Adrenal gland (tissue), 12 donors: ENCODE measurements around the gene CEP128. TPM values are rescaled to one million over a fixed set of nuclear protein-coding genes. Genes with fewer than 3 reads are reported as not detected.

Source experiments
- DNase-seq, 7 donors: peaks; one replicate each; pipeline ENCODE4 v3.0.0-alpha.2; 2019 to 2020
- H3K27ac ChIP-seq, 5 donors: fragments of 200-600 bp; sonication (generic) in 4 of 5; 1 replicate in 3 of 5; 2 replicates in 2 of 5; pipeline versions ENCODE4 v1.5.1 to v1.8.0; 2016 to 2020; ENCODE audit warnings: mild to moderate bottlenecking in 1 of 5
- H3K27me3 ChIP-seq: fragments of 200-600 bp; 2 replicates; pipeline ENCODE4 v1.8.0; 2021
- H3K36me3 ChIP-seq, 2 donors: fragments of 200-600 bp; replicated peaks in 1 of 2; 1 replicate in 1 of 2; 2 replicates in 1 of 2; pipeline versions ENCODE4 v1.5.1 to v1.8.0; 2018 to 2022
- H3K4me1 ChIP-seq, 2 donors: fragments of 200-600 bp; replicated peaks in 1 of 2; 1 replicate in 1 of 2; 2 replicates in 1 of 2; pipeline versions ENCODE4 v1.5.1 to v1.8.0; 2018 to 2021
- H3K4me3 ChIP-seq, 4 donors: fragments of 200-600 bp; sonication (generic) in 3 of 4; one replicate each; pipeline ENCODE4 v1.5.1; 2016 to 2018
- H3K9me3 ChIP-seq, 3 donors: fragments of 200-600 bp; sonication (generic) in 1 of 3; replicated peaks in 1 of 3; 1 replicate in 2 of 3; 2 replicates in 1 of 3; pipeline versions ENCODE4 v1.5.1 to v1.8.0; 2016 to 2021
- POLR2A ChIP-seq, 2 donors: fragments of 450-650 bp; IDR thresholded peaks; one replicate each; pipeline ENCODE4 v1.6.1; 2017; ENCODE audit warnings: antibody characterized with exemption in 2 of 2, mild to moderate bottlenecking in 2 of 2, moderate library complexity in 1 of 2
- WGBS, 4 donors: extraction: QIAGEN DNeasy Blood & Tissue Kit in 2 of 4; methylation state at CpG; one replicate each; pipeline versions ENCODE4 v1.1.5 to v1.1.7; 2013 to 2017; 5-methylcytosine and 5-hydroxymethylcytosine counted together
- intact Hi-C, 2 donors: fragments of 100-400 bp; cut with DNase I; formaldehyde crosslinking; loops; one replicate each; pipeline versions ENCODE4 v1.14.1 to v1.15.0; 2022 to 2023
- polyA plus RNA-seq, 3 donors: library from polyadenylated mRNA; stranded (reverse); fragments of 200-250 nt in 2 of 3; fragments of 350-450 nt in 1 of 3; fragmentation: Illumina TruSeq in 1 of 3; extraction: RNeasy Lipid Tissue Mini Kit (QIAGEN cat#74804) in 1 of 3; gene quantifications; one replicate each; pipeline ENCODE4 v1.2.3, GENCODE V29; 2013 to 2014
- total RNA-seq, 9 donors: library from RNA; depleted of rRNA in 4 of 9; stranded (reverse); fragments of >200 nt in 4 of 9; fragments of 120-200 nt in 1 of 9; fragmentation: NEBNext Ultra II Directional in 1 of 9; extraction: Animal tissue kit (Norgen Biotek cat#: 25700) in 1 of 9; gene quantifications; one replicate each; pipeline versions ENCODE4 v1.1.0 to v1.2.4, GENCODE V29; 2013 to 2023
- TF ChIP-seq, protein P1 (sequence below), 6 experiments: fragments of 450-650 bp in 4 of 6; fragments of 200-600 bp in 2 of 6; sonication (generic) in 1 of 6; IDR thresholded peaks; 1 replicate in 5 of 6; 2 replicates in 1 of 6; pipeline versions ENCODE4 v1.5.1 to v1.8.0; 2016 to 2021; ENCODE audit warnings: antibody characterized with exemption in 6 of 6, mild to moderate bottlenecking in 2 of 6, moderate library complexity in 1 of 6
- donor health status: healthy with polysubstance abuse.
- donor health status: Bipolar disorder and iron deficiency.
- donor health status: DM: yes; HTN: yes; CAD: no.
- donor health status: DM: no; HTN: no; CAD: no.
- donor health status: DM: no; HTN: no; CAD: no.
- donor health status: DM: yes; HTN: yes; CAD: no.

Gene CEP128
- total and polyA plus RNA-seq, 12 donors: 1.1 to 5.2 (median 3.1) TPM

DNA sequence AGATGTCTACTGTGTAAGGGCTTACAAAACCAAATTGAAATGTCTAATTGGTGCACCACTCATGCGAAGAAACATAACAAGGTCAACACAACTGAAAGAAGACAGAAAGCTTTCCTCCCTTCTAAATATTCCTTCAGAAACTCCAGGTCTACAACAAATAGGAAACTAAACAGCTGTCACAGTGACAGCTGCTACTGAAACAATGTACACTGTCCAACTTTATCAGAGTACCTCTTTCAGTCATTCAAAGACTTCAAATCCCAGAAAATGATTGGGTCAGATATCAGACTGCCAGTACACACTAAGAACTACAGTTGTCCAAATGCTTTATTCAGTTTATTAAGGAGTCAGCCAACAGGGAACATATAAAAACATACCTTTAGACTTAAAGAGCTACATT, 35.2 kb downstream of the CEP128 start:
- 0 to 58% (median 18%) methylated on average over 1 of the region's 1 CpG for WGBS, 4 donors
- DNase-seq: no peak
- H3K27ac ChIP-seq: no peak overlapping the region
- no peaks in the 10 kb centered on the region for H3K4me1 ChIP-seq
- H3K36me3 ChIP-seq: no peaks in the 10 kb centered on the region
- H3K27me3 ChIP-seq: no peaks in the 10 kb centered on the region
- TF ChIP-seq, protein P1, sequence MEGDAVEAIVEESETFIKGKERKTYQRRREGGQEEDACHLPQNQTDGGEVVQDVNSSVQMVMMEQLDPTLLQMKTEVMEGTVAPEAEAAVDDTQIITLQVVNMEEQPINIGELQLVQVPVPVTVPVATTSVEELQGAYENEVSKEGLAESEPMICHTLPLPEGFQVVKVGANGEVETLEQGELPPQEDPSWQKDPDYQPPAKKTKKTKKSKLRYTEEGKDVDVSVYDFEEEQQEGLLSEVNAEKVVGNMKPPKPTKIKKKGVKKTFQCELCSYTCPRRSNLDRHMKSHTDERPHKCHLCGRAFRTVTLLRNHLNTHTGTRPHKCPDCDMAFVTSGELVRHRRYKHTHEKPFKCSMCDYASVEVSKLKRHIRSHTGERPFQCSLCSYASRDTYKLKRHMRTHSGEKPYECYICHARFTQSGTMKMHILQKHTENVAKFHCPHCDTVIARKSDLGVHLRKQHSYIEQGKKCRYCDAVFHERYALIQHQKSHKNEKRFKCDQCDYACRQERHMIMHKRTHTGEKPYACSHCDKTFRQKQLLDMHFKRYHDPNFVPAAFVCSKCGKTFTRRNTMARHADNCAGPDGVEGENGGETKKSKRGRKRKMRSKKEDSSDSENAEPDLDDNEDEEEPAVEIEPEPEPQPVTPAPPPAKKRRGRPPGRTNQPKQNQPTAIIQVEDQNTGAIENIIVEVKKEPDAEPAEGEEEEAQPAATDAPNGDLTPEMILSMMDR (IDR thresholded peaks at IDR 0.05): no peak
- no peak for TF ChIP-seq POLR2A (IDR thresholded peaks at IDR 0.05)
- no peak overlapping the region for H3K4me3 ChIP-seq
- intact Hi-C loops: no loop called here
- peaks cover 0 to 6% (median 0%) of the 10 kb centered on the region in 3 donors for H3K9me3 ChIP-seq

DNA sequence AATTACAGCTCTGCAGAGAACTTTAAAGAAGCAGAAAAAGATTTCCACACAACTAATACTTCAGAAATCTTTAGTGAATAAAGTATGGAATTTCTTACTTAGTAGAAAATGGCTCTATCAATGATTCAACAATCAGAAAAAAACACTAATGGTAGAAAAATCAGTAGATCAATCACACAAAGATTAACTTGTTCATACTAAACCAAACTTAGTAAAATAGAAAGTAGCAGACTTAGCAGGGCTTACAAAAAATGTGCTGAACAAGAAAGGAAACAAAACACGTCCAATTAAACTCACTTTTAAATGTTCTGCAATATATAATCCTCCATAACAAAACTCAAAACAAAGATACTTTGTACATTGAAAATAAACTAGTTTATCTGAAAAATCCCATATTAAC, 38.9 kb downstream of the CEP128 start:
- 81 to 87% (median 87%) methylated on average over 1 of the region's 1 CpG for whole genome bisulfite sequencing, 4 donors
- Histone ChIP-seq H3K9me3 (peaks cover 0 to 6% (median 0%) of the 10 kb centered on the region in 3 donors), H3K36me3 (no peaks in the 10 kb centered on the region), H3K4me3 (no peak overlapping the region), H3K4me1 (no peaks in the 10 kb centered on the region), H3K27me3 (no peaks in the 10 kb centered on the region), H3K27ac (no peak overlapping the region)
- TF ChIP-seq POLR2A (IDR thresholded peaks at IDR 0.05): no peak
- DNase-seq: no peak
- intact Hi-C loops: no loop called here

DNA sequence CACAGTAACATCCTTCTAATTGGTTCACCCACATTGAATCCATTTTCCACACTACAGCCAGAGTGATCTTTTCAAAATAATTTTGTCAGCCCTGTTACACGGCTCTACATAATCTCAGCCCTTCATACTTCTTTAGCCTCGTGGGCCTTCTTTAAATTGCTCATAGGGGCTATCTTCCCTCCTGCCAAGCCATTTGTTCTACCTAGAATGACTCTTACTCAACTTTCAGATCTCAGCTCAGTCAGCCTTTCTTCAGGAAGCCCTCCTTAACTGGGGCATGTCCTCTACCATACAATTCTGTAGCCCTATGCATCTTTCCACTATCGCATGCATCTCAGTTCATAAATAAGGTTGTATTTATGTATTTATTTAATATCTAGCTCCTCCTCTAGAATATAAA, 39.7 kb downstream of the CEP128 start:
- Histone ChIP-seq H3K9me3 (peaks cover 0 to 6% (median 0%) of the 10 kb centered on the region in 3 donors), H3K4me1 (no peaks in the 10 kb centered on the region), H3K27me3 (no peaks in the 10 kb centered on the region), H3K27ac (no peak overlapping the region), H3K36me3 (no peaks in the 10 kb centered on the region), H3K4me3 (no peak overlapping the region)
- 77 to 94% (median 86%) methylated on average over 3 of the region's 3 CpGs for WGBS, 4 donors
- TF ChIP-seq, protein P1 (IDR thresholded peaks at IDR 0.05): no peak
- TF ChIP-seq POLR2A (IDR thresholded peaks at IDR 0.05): no peak
- no peak for DNase-seq
- intact Hi-C loops: no loop called here

DNA sequence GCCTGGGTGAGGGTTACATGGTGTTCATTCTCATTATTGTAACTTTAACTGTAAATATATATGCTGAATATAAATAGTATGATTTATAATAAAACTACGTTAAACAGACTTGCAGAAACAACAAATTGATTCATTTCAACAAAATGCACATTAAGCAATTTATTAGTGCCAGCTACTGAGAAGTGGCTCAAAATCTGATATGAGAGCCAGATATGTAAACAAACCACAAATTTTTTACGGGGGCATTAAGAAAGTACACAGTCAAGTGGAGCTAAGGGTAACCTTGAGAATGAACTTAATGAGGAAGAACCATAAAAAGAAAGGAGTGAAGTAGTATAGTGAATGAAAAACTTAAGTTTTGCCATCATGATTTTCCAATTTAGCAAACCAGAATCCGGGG, 40.3 kb downstream of the CEP128 start:
- Histone ChIP-seq H3K27me3 (no peaks in the 10 kb centered on the region), H3K9me3 (peaks cover 0 to 6% (median 0%) of the 10 kb centered on the region in 3 donors), H3K36me3 (no peaks in the 10 kb centered on the region), H3K27ac (no peak overlapping the region), H3K4me1 (no peaks in the 10 kb centered on the region), H3K4me3 (no peak overlapping the region)
- DNase-seq: no peak
- TF ChIP-seq, protein P1 (IDR thresholded peaks at IDR 0.05): no peak
- no peak for TF ChIP-seq POLR2A (IDR thresholded peaks at IDR 0.05)
- intact Hi-C loops: no loop called here
- 78 to 86% (median 85%) methylated on average over 3 of the region's 3 CpGs for WGBS, 4 donors

DNA sequence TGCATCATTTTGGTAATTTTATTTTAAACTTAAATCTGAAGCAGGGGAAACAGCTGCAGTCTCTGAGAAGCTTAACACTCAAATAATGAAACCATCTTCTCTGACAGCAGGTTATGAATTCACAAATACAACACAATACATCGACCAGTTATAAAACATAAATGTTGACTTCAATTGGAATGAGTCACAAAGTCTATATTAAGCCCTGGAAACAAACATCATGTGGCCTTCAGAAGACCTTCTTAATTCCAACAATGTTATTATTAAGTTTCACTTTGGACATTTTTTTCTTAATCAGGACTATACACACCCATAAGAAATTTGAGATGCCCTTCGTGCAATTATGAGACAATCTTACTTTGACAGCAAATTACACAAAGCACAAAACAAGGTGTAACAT, 68.9 kb downstream of the CEP128 start:
- intact Hi-C loops: no loop called here
- TF ChIP-seq, protein P1 (IDR thresholded peaks at IDR 0.05): no peak
- TF ChIP-seq POLR2A (IDR thresholded peaks at IDR 0.05): no peak
- 66 to 71% (median 69%) methylated on average over 2 of the region's 2 CpGs for WGBS, 4 donors
- H3K9me3 ChIP-seq: peaks cover 0 to 17% (median 15%) of the 10 kb centered on the region in 3 donors
- no peak overlapping the region for H3K27ac ChIP-seq
- no peaks in the 10 kb centered on the region for H3K27me3 ChIP-seq
- H3K4me1 ChIP-seq: no peaks in the 10 kb centered on the region
- H3K36me3 ChIP-seq: no peaks in the 10 kb centered on the region
- H3K4me3 ChIP-seq: no peak overlapping the region
- DNase-seq: no peak
